Naive B cell (primary cell): ENCODE measurements around the gene CACNA1C. TPM values are rescaled to one million over a fixed set of nuclear protein-coding genes. Genes with fewer than 3 reads are reported as not detected.

Experiments used
- polyA plus RNA-seq, 6 donors: library from polyadenylated mRNA; unstranded; fragments of 300-500 nt; fragmentation: Illumina TruSeq; gene quantifications; one replicate each; pipeline ENCODE4 v1.2.3, GENCODE V29; 2021; ENCODE audit warnings: low read depth in 6 of 6

Gene CACNA1C
- polyA plus RNA-seq, 6 donors from 2014 or later = 0.03 to 0.09 (median 0.06) TPM; not detected in 1

Other genes starting within 250 kb of the CACNA1C start
- not detected for gene LRTM2, start 232.4 kb upstream of the CACNA1C start, polyA plus RNA-seq
- 1 to 10 TPM in 5 of 6 donors, under 1 TPM in 1; 0.46 to 3.6 (median 2.7) TPM for gene CACNA2D4, start 134.3 kb upstream of the CACNA1C start, polyA plus RNA-seq
- 10 to 100 TPM in 5 of 6 donors, 1 to 10 TPM in 1; 8.5 to 18.6 (median 15.8) TPM for gene DCP1B, start 48.5 kb upstream of the CACNA1C start, polyA plus RNA-seq